HG03025 (cell line): ENCODE measurements around the gene DZIP1.
A peak's percentile ranks its signal among the peaks of the same experiment; 100 is the strongest.
"Not testable (repeated sequence)": the region's sequence is repeated elsewhere in the genome, so short reads cannot be mapped to it uniquely, and the experiment has no call there.

Source experiments
- ATAC-seq: cut with Tn5 transposase; IDR thresholded peaks from one replicate; pipeline ENCODE4 v1.9.1; 2021; ENCODE audit warnings: mild to moderate bottlenecking, moderate library complexity; ENCODE audit not compliant: unreplicated experiment, low FRiP score

DZIP1 gene

DNA sequence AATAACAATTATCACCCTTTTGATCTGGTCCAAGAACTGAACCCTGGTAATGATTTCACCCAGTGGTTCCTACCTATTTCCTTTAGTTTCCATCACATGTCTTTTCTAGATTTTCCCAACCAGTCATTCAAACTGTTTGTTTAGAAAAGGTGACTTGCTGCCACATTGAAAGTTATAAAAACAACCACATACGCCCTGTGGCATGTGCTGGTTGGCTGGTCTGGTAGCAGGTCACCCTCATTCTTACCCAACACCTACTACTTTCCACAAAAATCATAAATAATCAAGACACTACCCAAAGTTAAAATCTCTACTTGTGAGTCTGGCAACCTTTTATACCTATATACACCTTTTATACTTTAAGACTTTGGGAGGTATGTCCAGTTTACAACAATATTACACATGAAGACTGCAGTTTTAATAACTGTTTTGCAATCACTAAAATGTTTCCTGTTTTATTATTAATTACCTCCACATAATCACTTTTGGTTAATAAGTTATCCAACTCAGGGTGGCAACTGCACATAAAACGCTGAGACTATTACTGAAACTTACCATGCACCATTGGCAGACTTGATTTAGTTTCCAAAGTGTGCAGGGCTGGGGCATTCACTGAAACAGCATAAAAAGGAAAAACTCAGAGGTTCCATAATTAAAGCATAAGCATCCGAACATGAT lies 38.9 kb downstream of the DZIP1 start:
- ATAC-seq, result no peak

- ATAC-seq, result no peak
These were observed 40.0 kb downstream of the DZIP1 start for GRCh38 chr13:95604556-95604915.

DNA sequence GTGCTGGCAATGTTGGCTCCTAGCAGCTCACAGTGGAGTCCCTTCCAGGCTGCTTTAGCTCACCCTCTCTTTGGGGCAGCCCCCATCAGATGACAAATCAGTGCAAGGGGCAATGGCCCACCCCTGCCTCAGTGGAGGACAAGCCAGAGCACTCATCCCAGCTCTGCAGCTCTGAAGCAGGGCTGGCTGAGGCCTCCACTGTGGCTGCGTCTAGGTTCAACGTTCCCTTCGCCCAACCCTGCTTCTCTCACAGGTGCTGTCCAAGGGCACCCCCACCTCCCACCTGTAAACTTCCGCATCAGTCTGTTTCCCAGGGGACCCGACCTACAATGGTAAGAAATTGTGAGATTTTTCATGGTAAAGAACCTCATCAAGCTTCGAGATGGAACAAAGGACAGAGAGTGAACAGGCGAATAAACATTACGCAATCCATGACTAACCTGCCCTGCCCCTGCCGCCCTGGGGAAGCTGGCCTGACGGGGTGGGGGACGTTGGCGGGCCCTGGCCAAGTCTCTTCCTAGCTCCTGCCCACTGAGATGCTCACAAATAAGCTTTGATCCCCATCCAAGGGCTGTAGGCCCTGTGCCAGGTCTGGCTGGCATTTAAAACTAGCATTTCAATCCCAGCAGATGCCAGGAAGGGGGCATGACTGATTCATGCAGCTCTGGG lies 40.5 kb downstream of the DZIP1 start:
- no peak for ATAC-seq

DNA sequence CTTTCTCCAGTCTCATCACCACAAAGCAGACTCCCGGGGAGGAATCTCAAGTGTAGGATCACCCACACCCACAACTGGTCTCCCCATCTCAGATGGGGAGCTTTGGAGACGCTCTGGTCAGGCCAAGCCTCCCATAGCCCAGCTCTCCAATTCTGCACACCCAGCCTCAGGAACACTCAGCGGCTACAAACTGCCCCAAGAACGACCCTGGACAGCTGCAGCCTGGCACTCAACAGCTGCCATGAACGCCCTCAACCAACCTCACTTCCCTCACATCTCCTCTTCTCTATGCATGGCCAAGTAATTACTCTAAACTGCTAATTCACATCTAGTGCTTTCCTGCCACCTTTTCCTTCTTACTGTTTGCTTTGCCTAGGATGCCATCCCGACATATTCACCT lies 42.6 kb downstream of the DZIP1 start:
- no peak for ATAC-seq

DNA sequence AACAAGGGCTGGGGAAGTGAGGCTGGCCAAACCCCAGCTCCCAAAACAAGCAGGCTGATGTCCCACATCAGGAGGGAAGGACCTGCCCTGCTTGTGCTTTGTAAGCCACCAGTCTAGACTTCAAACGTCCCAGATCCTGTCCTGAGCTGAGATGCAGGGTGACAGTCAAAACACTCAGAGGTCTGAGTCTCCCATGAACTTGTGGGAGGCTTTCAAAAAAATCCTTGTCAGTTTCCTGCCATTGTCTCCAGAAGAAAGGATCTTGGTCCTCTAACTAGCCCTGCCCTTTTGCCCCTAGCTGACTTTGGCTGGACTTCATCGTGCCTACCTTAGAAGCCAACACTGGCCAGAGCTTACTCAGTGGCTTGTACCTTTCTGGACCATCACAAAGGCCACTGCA lies 43.3 kb downstream of the DZIP1 start:
- no peak for ATAC-seq

DNA sequence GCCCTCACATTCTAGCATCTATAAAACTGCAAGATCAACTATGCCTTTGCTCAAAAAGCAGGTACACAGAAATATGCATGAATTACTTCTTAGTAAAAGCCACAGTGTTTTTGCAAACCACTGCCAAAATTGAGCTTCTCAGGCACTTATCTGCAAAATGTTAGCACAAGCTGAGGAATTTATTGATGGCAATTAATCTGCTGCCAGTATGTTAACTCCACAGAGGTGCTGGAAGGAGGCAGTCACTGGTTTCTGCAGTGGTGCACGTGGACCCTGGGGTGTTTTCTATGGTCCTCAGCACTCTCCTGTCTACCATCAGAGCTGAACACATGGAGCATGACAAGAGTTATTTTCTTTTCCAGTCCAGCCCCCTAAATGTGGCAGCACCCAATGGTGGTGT lies 47.8 kb downstream of the DZIP1 start:
- no peak for ATAC-seq

DNA sequence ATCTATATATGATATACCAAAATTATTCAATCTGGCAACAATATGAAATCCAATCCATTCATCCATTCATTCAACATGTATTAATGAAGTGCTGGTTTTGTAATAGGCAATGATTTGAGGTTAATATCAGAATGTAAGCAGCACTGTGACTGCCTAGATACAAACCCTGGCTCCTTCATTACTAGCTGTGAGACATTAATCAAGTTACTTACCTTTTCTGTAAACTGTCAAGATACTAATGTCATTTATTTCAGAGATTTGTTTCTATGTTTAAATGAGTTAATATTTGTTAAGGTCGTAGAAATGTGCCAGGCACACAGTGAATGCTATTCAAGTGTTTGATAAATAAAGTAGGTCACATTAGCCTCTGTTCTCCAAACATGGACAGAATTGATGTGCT lies 51.0 kb downstream of the DZIP1 start:
- no peak for ATAC-seq

GRCh38 chr13:95588721-95589120 lies 55.8 kb downstream of the DZIP1 start:
- ATAC-seq, result no peak

DNA sequence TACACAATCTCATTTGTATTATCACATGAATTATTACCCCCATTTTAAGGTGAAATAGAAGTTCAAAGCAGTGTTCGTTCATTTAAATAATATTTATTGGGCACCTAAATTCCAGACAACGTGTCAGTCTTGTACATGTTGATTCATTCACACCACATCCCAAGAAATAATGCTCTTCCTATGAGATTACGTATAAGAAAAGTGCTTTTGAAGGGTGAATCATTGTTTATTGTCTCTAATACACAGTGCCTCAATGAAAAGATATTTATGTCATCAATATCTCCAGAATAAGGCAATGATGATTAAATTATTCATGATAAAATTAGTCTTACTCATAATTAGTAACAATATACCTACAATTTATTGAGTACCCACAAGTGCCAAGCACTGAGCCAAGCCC lies 56.4 kb downstream of the DZIP1 start:
- ATAC-seq, result no peak

DNA sequence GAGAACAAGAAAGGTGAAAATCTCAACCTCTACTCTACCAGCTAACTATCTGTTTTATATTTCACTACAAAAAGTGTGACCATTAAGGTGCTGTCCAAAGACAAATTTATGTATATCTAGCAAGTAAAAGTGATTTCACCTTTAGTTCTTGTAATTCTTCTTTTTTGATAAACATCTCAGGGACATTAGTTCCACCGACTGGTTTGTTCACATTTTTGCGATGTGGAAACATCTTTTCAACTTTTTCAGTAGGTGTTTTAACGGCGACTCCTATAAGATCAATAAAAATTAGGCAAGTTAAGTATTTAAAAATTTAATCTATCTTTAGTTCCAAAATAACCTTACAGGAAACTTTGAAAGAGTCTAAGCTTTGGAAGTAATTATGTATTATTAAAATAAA lies 58.6 kb downstream of the DZIP1 start:
- no peak for ATAC-seq

DNA sequence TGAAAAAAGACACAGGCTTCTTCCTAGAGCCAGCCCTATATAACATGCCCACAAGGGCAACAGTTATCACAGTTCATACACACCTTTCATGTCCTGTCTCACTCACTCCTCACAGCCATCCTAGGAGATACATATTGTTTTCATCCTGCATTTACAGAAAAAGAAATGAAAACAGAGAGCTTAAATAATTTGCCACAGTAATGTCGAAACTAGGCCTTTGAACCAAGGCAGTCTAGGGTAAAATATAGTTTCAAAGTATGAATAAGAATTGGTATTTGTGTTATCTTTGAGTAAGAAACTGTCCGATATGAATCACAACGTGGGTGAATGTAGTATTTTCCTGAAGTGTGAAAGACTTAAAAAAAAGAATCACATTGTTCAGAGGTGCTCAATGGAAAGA lies 65.2 kb downstream of the DZIP1 start:
- peak; percentile 81 for ATAC-seq

DNA sequence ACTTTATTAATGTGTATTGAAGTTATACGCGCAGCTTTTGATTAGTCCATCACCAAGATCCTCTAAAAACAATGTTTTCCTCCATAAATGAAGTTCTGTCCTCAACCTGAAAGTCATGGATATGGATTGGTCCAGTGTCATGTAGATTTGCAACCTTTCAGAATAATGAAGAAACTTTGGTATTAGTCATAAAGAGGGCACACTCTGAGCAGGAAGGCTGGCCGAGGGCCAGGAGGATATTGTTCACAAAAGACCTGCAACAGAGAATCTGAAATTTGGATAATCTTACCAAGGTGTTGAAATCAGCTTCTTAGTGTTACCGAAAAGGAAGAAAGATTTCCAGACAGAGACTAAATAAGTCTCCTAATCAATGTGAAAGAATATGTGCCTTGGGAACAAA lies 71.3 kb downstream of the DZIP1 start:
- ATAC-seq, result no peak

- ATAC-seq, result no peak
These were observed 72.6 kb downstream of the DZIP1 start for GRCh38 chr13:95571941-95572340.

GRCh38 chr13:95570016-95570415 lies 74.5 kb downstream of the DZIP1 start:
- no peak for ATAC-seq

GRCh38 chr13:95568131-95568530 lies 76.4 kb downstream of the DZIP1 start:
- ATAC-seq, result no peak

DNA sequence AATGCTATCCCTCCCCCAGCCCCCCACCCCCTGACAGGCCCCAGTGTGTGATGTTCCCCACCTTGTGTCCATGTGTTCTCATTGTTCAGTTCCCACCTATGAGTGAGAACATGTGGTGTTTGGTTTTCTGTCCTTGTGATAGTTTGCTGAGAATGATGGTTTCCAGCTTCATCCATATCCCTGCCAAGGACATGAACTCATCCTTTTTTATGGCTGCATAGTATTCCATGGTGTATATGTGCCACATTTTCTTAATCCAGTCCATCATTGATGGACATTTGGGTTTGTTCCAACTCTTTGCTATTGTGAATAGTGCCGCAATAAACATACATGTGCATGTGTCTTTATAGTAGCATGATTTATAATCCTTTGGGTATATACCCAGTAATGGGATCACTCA lies 78.7 kb downstream of the DZIP1 start:
- not testable (repeated sequence) for ATAC-seq

GRCh38 chr13:95564733-95565291 lies 79.7 kb downstream of the DZIP1 start:
- no peak for ATAC-seq

- no peak for ATAC-seq
These were observed 80.4 kb downstream of the DZIP1 start for GRCh38 chr13:95564091-95564490.

DNA sequence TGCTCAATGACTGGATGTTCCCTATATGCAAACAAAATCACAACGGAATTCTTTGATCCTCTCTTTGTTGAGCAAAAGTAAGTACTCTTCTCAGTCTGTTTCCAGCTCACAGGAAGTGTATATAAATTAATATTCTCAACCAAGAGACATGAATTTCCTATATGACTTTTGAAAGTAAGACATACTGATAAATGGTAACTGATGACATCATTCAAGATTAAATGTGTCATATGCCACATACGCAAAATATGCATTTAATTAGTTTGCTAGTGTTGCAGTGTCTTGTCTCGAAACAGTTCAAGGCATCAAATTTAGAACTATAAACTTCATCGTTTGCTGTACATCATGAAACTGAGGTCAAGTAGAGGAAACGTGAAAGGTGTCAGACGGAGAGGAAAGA lies 84.1 kb downstream of the DZIP1 start:
- no peak for ATAC-seq

DNA sequence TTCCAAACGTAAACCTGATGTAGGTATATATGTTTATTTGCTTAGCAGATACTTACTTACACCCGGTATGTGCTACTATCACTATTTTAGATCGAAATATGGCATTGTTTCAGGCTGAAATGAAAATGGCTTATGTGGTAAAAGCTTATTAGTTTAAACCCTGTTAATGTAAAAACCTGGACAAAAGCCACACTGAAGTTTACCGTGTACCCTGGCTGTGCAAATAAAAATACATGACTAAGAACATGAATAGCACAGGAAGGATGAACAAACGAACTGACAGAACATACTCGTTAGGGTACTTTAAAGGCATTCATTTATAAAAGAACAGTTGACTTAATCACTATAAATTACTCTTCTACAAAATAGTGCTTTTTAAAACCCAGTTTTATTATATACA lies 85.4 kb downstream of the DZIP1 start:
- no peak for ATAC-seq

DNA sequence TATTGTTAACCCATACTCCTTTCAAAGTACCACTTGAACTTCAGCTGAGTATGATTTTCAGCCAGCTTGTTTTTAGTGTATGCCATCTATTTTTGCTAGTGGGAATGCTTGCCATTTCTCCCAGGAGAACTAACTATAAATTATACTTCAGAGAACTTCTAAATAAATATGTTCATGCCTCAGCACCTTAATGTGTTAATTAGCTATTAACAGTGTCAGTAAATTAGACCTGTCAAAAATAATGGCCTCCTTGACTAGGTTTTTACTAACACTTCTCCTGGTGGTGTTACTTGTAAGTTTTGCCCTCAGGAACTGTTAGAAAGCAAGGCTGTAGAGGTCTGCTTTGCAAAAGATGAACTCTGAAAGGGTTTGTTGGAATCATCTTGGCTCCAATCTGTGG lies 87.5 kb downstream of the DZIP1 start:
- ATAC-seq, result no peak
